HepG2 (cell line): ENCODE measurements around the gene MCF2L. TPM values are rescaled to one million over a fixed set of nuclear protein-coding genes. Genes with fewer than 3 reads are reported as not detected.

ENCODE experiments used
- CBX1 ChIP-seq: IDR thresholded peaks from one replicate; pipeline ENCODE4 v1.6.1; 2016; ENCODE audit warnings: antibody characterized with exemption, low read depth
- MED13 ChIP-seq: sonication (generic); formaldehyde crosslinking; IDR thresholded peaks from 2 replicates; pipeline ENCODE4 v1.5.0; 2020; ENCODE audit warnings: missing genetic modification reagents
- NFE2L2 ChIP-seq: fragments of 150-350 bp; IDR thresholded peaks from 2 replicates; pipeline ENCODE4 v1.6.1; 2014; ENCODE audit warnings: low read length
- NFIB ChIP-seq: sonication (generic); formaldehyde crosslinking; IDR thresholded peaks from 2 replicates; pipeline ENCODE4 v1.9.0; 2021; ENCODE audit warnings: missing genetic modification reagents, mild to moderate bottlenecking, borderline replicate concordance
- PBX3 ChIP-seq: sonication (generic); formaldehyde crosslinking; IDR thresholded peaks from 2 replicates; pipeline ENCODE4 v1.8.1; 2023; ENCODE audit warnings: missing genetic modification reagents, inconsistent platforms, borderline replicate concordance
- PPARG ChIP-seq: conservative IDR thresholded peaks from 2 replicates; pipeline ENCODE4 v1.6.1; 2016; ENCODE audit warnings: missing biosample characterization, missing genetic modification reagents
- SMARCC2 ChIP-seq: fragments of 450-650 bp; IDR thresholded peaks from 2 replicates; pipeline ENCODE4 v1.6.1; 2017; ENCODE audit warnings: antibody characterized with exemption, mild to moderate bottlenecking
- SMARCE1 ChIP-seq: fragments of 450-650 bp; IDR thresholded peaks from 2 replicates; pipeline ENCODE4 v1.6.1; 2017; ENCODE audit warnings: borderline replicate concordance
- SP1 ChIP-seq, 2 experiments: fragments of 450-650 bp in 1 of 2; sonication (generic) in 1 of 2; formaldehyde crosslinking in 1 of 2; IDR thresholded peaks; 2 replicates each; pipeline versions ENCODE4 v1.4.0 to v1.6.1; 2016 to 2020; ENCODE audit warnings: missing genetic modification reagents in 1 of 2
- SP4 ChIP-seq: sonication (generic); formaldehyde crosslinking; IDR thresholded peaks from 2 replicates; pipeline ENCODE4 v1.8.1; 2023; ENCODE audit warnings: mild to moderate bottlenecking, missing genetic modification reagents
- SRSF9 ChIP-seq: fragments of 200-400 bp; formaldehyde crosslinking; IDR thresholded peaks from 2 replicates; pipeline ENCODE4 v1.6.1; 2018; ENCODE audit warnings: borderline replicate concordance, mild to moderate bottlenecking, low read depth, low read length; ENCODE audit not compliant: insufficient read depth, poor library complexity, severe bottlenecking
- ZNF20 ChIP-seq: sonication (generic); formaldehyde crosslinking; IDR thresholded peaks from 2 replicates; pipeline ENCODE4 v1.4.0; 2020; ENCODE audit warnings: mild to moderate bottlenecking, moderate library complexity, missing genetic modification reagents
- ZNF224 ChIP-seq: sonication (generic); formaldehyde crosslinking; IDR thresholded peaks from 2 replicates; pipeline ENCODE4 v1.5.0; 2020; ENCODE audit warnings: mild to moderate bottlenecking, missing genetic modification reagents
- ZNF557 ChIP-seq: sonication (generic); formaldehyde crosslinking; IDR thresholded peaks from 2 replicates; pipeline ENCODE4 v1.4.0; 2020; ENCODE audit warnings: missing genetic modification reagents
- ZNF652 ChIP-seq: IDR thresholded peaks from 2 replicates; pipeline ENCODE4 v1.6.1; 2016; ENCODE audit warnings: low read depth, borderline replicate concordance
- ZNF660 ChIP-seq: sonication (generic); formaldehyde crosslinking; IDR thresholded peaks from 2 replicates; pipeline ENCODE4 v1.5.1; 2020; ENCODE audit warnings: mild to moderate bottlenecking, low read depth, missing genetic modification reagents, borderline replicate concordance
- ZNF83 ChIP-seq: sonication (generic); formaldehyde crosslinking; IDR thresholded peaks from 2 replicates; pipeline ENCODE4 v1.4.0; 2020; ENCODE audit warnings: missing genetic modification reagents, mild to moderate bottlenecking, borderline replicate concordance
- polyA plus RNA-seq, 8 experiments: library from polyadenylated mRNA; depleted of rRNA in 3 of 8; stranded (reverse) in 7 of 8; unstranded in 1 of 8; fragments of >200 nt; fragmentation: Illumina TruSeq in 4 of 8; extraction: Trizol in 4 of 8; gene quantifications; 2 replicates each; pipeline versions ENCODE4 v1.2.1 to v1.2.3, GENCODE V29; 2011 to 2016; ENCODE audit warnings: low read depth in 4 of 8, missing spikeins in 1 of 8, mixed read lengths in 1 of 8; ENCODE audit not compliant: insufficient read depth in 1 of 8
- total RNA-seq, 5 experiments: library from RNA; depleted of rRNA; stranded (reverse); fragments of >200 nt; fragmentation: Illumina TruSeq; extraction: Trizol; gene quantifications; 2 replicates each; pipeline ENCODE4 v1.2.3, GENCODE V29; 2016; ENCODE audit warnings: low read depth in 1 of 5
- TF ChIP-seq, protein P1 (sequence below): sonication (generic); formaldehyde crosslinking; conservative IDR thresholded peaks from 2 replicates; pipeline ENCODE4 v1.4.0; 2020; ENCODE audit warnings: missing genetic modification reagents
- TF ChIP-seq, protein P2 (sequence below): sonication (generic); formaldehyde crosslinking; IDR thresholded peaks from 2 replicates; pipeline ENCODE4 v1.5.1; 2020; ENCODE audit warnings: mild to moderate bottlenecking, missing genetic modification reagents, moderate library complexity
- TF ChIP-seq, protein P3 (sequence below): sonication (generic); formaldehyde crosslinking; IDR thresholded peaks from 2 replicates; pipeline ENCODE4 v1.5.1; 2020; ENCODE audit warnings: missing genetic modification reagents, mild to moderate bottlenecking, borderline replicate concordance

MCF2L gene
- total and polyA plus RNA-seq, 2 of the 13 experiments (the other 11 are each of a cell fraction or from before 2014, with no cell fraction given), result 19.4 to 28.4 TPM

- TF ChIP-seq SMARCC2 (no peak), ZNF20 (no peak), ZNF660 (CRISPR knock-in tag) (no peak), ZNF83 (CRISPR knock-in tag) (no peak), SRSF9 (no peak), NFIB (CRISPR knock-in tag) (no peak), ZNF224 (CRISPR knock-in tag) (no peak), MED13 (CRISPR knock-in tag) (no peak), ZNF557 (no peak), PBX3 (CRISPR knock-in tag) (no peak), NFE2L2 (no peak), SP1 (IDR thresholded peaks at IDR 0.05) (no peak), SP1 (CRISPR knock-in tag; IDR thresholded peaks at IDR 0.05) (no peak), SMARCE1 (no peak), PPARG (CRISPR knock-in tag) (no peak), CBX1 (no peak), ZNF652 (peak; percentile 93), SP4 (CRISPR knock-in tag) (no peak)
- TF ChIP-seq, protein P1, sequence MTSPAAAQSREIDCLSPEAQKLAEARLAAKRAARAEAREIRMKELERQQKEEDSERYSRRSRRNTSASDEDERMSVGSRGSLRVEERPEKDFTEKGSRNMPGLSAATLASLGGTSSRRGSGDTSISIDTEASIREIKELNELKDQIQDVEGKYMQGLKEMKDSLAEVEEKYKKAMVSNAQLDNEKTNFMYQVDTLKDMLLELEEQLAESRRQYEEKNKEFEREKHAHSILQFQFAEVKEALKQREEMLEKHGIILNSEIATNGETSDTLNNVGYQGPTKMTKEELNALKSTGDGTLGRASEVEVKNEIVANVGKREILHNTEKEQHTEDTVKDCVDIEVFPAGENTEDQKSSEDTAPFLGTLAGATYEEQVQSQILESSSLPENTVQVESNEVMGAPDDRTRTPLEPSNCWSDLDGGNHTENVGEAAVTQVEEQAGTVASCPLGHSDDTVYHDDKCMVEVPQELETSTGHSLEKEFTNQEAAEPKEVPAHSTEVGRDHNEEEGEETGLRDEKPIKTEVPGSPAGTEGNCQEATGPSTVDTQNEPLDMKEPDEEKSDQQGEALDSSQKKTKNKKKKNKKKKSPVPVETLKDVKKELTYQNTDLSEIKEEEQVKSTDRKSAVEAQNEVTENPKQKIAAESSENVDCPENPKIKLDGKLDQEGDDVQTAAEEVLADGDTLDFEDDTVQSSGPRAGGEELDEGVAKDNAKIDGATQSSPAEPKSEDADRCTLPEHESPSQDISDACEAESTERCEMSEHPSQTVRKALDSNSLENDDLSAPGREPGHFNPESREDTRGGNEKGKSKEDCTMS, result no peak
- TF ChIP-seq, protein P2, sequence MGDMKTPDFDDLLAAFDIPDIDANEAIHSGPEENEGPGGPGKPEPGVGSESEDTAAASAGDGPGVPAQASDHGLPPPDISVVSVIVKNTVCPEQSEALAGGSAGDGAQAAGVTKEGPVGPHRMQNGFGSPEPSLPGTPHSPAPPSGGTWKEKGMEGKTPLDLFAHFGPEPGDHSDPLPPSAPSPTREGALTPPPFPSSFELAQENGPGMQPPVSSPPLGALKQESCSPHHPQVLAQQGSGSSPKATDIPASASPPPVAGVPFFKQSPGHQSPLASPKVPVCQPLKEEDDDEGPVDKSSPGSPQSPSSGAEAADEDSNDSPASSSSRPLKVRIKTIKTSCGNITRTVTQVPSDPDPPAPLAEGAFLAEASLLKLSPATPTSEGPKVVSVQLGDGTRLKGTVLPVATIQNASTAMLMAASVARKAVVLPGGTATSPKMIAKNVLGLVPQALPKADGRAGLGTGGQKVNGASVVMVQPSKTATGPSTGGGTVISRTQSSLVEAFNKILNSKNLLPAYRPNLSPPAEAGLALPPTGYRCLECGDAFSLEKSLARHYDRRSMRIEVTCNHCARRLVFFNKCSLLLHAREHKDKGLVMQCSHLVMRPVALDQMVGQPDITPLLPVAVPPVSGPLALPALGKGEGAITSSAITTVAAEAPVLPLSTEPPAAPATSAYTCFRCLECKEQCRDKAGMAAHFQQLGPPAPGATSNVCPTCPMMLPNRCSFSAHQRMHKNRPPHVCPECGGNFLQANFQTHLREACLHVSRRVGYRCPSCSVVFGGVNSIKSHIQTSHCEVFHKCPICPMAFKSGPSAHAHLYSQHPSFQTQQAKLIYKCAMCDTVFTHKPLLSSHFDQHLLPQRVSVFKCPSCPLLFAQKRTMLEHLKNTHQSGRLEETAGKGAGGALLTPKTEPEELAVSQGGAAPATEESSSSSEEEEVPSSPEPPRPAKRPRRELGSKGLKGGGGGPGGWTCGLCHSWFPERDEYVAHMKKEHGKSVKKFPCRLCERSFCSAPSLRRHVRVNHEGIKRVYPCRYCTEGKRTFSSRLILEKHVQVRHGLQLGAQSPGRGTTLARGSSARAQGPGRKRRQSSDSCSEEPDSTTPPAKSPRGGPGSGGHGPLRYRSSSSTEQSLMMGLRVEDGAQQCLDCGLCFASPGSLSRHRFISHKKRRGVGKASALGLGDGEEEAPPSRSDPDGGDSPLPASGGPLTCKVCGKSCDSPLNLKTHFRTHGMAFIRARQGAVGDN (CRISPR knock-in tag), result peak; percentile 80
- TF ChIP-seq, protein P3, sequence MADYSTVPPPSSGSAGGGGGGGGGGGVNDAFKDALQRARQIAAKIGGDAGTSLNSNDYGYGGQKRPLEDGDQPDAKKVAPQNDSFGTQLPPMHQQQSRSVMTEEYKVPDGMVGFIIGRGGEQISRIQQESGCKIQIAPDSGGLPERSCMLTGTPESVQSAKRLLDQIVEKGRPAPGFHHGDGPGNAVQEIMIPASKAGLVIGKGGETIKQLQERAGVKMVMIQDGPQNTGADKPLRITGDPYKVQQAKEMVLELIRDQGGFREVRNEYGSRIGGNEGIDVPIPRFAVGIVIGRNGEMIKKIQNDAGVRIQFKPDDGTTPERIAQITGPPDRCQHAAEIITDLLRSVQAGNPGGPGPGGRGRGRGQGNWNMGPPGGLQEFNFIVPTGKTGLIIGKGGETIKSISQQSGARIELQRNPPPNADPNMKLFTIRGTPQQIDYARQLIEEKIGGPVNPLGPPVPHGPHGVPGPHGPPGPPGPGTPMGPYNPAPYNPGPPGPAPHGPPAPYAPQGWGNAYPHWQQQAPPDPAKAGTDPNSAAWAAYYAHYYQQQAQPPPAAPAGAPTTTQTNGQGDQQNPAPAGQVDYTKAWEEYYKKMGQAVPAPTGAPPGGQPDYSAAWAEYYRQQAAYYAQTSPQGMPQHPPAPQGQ (CRISPR knock-in tag), result no peak
Observed at GRCh38 chr13:113001241-113002140, 32.5 kb downstream of the MCF2L start (continued).
